Fibroblast of lung (primary cell): ENCODE results near the gene PBX1.

Source experiments
- EZH2 ChIP-seq: IDR thresholded peaks from 2 replicates; pipeline ENCODE4 v1.5.1; 2012; ENCODE audit warnings: low read length, control low read depth, mild to moderate bottlenecking; ENCODE audit errors: missing control alignments
- TF ChIP-seq, protein P1 (sequence below), 2 donors: IDR thresholded peaks in 1 of 2; conservative IDR thresholded peaks in 1 of 2; 1 replicate in 1 of 2; 2 replicates in 1 of 2; pipeline ENCODE4 v1.5.1; 2011 to 2012; ENCODE audit warnings: low read length in 2 of 2, control low read depth in 1 of 2, inconsistent platforms in 1 of 2, low read depth in 1 of 2, mild to moderate bottlenecking in 1 of 2

- TF ChIP-seq, protein P1, sequence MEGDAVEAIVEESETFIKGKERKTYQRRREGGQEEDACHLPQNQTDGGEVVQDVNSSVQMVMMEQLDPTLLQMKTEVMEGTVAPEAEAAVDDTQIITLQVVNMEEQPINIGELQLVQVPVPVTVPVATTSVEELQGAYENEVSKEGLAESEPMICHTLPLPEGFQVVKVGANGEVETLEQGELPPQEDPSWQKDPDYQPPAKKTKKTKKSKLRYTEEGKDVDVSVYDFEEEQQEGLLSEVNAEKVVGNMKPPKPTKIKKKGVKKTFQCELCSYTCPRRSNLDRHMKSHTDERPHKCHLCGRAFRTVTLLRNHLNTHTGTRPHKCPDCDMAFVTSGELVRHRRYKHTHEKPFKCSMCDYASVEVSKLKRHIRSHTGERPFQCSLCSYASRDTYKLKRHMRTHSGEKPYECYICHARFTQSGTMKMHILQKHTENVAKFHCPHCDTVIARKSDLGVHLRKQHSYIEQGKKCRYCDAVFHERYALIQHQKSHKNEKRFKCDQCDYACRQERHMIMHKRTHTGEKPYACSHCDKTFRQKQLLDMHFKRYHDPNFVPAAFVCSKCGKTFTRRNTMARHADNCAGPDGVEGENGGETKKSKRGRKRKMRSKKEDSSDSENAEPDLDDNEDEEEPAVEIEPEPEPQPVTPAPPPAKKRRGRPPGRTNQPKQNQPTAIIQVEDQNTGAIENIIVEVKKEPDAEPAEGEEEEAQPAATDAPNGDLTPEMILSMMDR (conservative IDR thresholded peaks at IDR 0.05 in 1 of 2, IDR thresholded peaks at IDR 0.05 in 1 of 2; ENCODE audit: low read depth in 1 of 2, low read length in 2 of 2) = peak in 1 of 2 donors; percentile 8
- no peak for TF ChIP-seq EZH2
These were observed 264.7 kb downstream of the PBX1 start for GRCh38 chr1:164823486-164824279.
